Measurements from ENCODE around the gene HNRNPDL. TPM values are rescaled to one million over a fixed set of nuclear protein-coding genes. Genes with fewer than 3 reads are reported as not detected.
"Not testable (repeated sequence)": the region's sequence is repeated elsewhere in the genome, so short reads cannot be mapped to it uniquely, and the experiment has no call there.

HNRNPDL gene
- polyA plus RNA-seq, 4 donors: 527 to 683 (median 555) TPM

DNA sequence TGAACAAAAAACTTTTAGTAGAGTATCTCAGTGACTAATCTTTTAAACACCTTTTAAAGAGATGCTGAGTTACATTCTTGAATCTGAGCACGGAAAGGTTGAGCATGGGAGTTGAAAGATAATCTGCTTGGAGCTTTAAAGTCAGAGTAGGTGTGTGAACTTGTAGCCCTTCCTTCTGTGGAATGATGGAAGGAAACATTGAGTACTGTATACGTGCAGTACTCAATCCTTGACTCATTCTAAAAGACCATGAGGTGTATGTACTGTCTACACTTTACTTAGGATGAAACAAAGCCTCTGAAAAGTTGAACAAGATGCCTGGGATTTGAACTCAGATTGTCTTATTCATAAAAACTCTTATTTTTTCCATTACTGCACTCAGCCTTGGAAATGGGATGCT, 3.5 kb upstream of the HNRNPDL start:
- DNase-seq (ENCODE audit: low read depth in 4 of 4, low spot score in 3 of 4): no peak

DNA sequence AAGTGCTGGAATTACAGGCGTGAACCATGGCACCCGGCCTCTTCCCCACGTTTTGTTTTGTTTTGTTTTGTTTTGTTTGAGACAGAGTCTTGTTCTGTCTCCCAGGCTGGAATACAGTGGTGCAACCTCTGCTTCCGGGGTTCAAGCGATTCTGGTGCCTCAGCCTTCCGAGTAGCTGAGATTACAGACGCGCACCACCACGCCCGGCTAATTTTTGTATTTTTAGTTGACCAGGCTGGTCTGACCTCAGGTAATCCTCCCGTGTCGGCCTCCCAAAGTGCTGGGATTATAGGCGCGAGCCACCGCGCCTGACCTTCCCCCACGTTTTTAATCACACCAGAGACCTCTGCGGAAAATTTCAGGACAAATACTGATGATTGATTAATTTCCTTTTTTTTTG, 2.3 kb upstream of the HNRNPDL start:
- no peak for DNase-seq (ENCODE audit: low read depth in 4 of 4, low spot score in 3 of 4)

GRCh38 chr4:82431831-82432230, 1.6 kb upstream of the HNRNPDL start:
- DNase-seq (ENCODE audit: low read depth in 4 of 4, low spot score in 3 of 4): no peak

GRCh38 chr4:82430964-82431745, 893 bp upstream of the HNRNPDL start:
- DNase-seq (ENCODE audit: low read depth in 4 of 4, low spot score in 3 of 4): peak in 1 of 4 donors; percentile 14

DNA sequence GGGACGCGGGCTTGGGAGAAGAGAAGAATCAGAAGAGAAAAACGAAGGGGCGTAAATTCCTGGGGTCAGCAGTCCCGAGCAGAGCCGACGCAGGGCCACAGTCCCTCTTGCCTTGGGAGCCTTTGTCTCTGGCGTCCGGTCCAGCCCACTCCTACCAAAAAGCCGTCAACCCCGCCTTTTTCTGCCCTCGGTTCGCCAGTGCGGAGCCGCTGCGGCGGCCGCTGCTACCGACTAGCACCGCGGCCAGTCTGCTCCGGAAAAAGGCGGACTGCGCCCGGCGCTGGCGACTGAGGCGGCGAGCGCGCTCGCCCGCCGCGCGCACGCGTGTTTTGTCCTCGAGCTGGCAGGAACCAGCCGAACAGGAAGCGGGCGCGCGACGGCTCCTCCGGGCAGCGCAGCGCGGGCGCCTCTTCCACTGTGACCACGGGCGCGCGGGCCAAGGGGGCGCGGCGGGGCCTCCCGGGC, 502 bp downstream of the HNRNPDL start:
- peak in 2 of 4 donors; percentile 43 to 44 for DNase-seq (ENCODE audit: low read depth in 4 of 4, low spot score in 3 of 4)

- DNase-seq (ENCODE audit: low read depth in 4 of 4, low spot score in 3 of 4): peak; percentile 87 to 91 (median 89)
Measured at GRCh38 chr4:82428969-82429727, 1.1 kb downstream of the HNRNPDL start.

- DNase-seq (ENCODE audit: low read depth in 4 of 4, low spot score in 3 of 4): no peak
Measured at GRCh38 chr4:82428526-82428968, 1.7 kb downstream of the HNRNPDL start.

GRCh38 chr4:82425478-82425877, 4.8 kb downstream of the HNRNPDL start:
- no peak for DNase-seq (ENCODE audit: low read depth in 4 of 4, low spot score in 3 of 4)

- DNase-seq (ENCODE audit: low read depth in 4 of 4, low spot score in 3 of 4): no peak
Measured at GRCh38 chr4:82423245-82424054, 6.8 kb downstream of the HNRNPDL start.

DNA sequence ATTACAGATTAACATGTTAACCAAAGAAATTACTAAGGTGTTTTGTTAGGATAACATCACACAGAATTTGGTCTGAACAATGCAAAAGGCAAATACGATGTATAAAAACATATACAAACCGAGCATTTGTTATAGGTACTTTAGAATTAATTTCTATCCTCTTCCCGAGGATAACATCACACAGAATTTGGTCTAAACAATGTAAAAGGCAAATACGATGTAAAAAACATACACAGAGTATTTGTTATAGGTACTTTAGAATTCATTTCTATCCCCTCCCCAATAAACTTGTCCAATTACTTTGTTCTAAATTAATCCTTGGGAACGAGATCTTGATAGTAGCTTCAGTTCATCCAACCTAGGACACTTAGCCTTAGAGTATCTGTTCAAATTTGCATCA, 7.6 kb downstream of the HNRNPDL start:
- no peak for DNase-seq (ENCODE audit: low read depth in 4 of 4, low spot score in 3 of 4)

DNA sequence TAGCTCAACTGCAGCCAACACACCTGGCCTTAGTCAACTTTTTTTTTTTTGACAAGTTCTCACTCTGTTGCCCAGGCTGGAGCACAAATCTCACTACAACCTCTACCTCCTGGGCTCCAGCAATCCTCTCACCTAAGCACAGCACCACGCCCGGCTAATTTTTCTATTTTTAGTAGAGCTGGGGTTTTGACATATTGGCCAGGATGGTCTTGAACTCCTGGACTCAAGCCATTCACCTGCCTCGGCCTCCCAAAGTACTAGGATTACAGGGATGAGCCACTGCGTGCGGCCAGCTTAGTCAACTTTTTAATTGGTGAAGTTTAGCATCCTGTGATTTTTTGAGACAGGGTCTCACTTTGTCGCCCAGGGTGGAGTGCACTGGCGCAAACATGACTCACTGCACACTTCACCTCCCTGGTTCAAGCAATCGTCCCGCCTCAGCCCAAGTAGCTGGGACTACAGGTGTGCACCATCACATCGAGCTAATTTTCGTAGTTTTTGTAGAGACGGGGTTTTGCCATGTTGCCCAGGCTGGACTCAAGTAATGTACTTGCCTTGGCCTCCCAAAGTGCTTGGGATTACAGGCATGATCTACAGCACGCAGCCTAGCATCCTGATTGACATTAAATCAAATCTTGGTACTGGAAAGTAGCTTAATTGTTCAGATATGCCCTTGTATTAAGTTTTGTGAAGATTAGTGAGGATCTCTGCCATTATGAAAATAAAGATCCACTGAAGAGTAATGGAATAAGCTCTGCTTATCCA, 8.3 kb downstream of the HNRNPDL start:
- DNase-seq (ENCODE audit: low read depth in 4 of 4, low spot score in 3 of 4): no peak

GRCh38 chr4:82419451-82419850, 10.8 kb downstream of the HNRNPDL start:
- DNase-seq (ENCODE audit: low read depth in 4 of 4, low spot score in 3 of 4): no peak

DNA sequence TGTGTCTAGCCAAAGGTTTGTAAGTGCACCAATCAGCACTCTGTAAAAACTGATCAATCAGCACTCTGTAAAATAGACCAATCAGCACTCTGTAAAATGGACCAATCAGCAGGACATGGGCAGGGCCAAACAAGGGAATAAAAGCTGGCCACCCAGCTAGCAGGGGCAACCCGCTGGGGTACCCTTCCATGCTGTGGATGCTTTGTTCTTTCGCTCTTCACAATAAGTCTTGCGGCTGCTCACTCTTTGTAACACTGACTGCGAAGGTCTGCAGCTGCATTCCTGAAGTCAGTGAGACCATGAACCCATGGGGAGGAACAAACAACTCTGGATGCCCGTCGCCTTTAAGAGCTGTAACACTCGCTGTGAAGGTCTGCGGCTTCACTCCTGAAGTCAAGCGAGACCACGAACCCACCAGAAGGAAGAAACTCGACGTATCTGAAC, 14.3 kb downstream of the HNRNPDL start:
- no peak for DNase-seq (ENCODE audit: low read depth in 4 of 4, low spot score in 3 of 4)

- DNase-seq (ENCODE audit: low read depth in 4 of 4, low spot score in 3 of 4): not testable (repeated sequence)
Measured at GRCh38 chr4:82415061-82415460, 15.2 kb downstream of the HNRNPDL start.

DNA sequence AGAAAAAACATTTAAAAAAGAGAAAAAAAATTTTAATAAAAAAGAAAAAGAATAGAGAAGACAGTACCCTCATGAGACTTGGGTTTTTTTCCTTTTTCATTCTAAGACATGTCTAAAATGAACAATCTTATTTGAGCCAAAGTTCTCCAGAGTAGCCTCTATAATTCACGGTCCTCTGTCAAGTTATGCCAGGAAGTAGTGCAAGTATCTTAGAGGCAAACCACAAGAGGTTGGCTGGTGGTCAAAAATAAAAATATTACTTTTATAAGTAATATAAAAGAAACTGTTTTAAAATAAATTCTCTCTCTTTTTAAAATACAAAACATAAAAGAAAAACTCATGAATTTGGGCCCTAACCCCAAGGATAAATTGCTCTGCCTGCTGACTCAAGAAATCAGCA, 26.5 kb downstream of the HNRNPDL start:
- no peak for DNase-seq (ENCODE audit: low read depth in 4 of 4, low spot score in 3 of 4)

DNA sequence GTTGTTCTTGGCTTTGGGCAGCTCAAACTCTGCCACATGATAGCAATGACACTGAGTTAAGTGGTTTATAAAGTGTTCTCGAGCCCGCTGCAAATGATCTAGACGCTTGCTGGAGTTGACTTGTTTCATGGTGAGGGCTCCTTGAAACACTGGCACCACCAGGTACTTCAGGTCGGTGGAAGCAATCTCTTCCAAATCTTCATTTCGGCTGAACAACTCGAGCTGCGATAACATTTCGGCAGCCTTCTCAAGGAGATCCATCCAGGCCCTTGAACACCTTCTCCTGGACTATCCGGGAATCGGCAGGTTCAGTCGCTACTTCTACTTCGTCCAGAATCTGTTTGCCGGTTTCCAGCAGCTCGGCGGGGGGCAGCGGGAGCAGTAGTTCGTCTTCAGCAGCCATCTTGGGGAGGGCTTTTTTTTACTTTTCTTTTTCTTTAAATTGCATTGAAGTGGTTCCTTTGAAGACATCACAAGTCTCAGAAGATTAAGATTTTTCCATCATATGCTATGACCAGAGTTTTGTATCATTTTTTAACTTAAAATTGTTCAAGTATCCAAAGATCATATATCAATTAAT, 28.0 kb downstream of the HNRNPDL start:
- DNase-seq (ENCODE audit: low read depth in 4 of 4, low spot score in 3 of 4): no peak

DNA sequence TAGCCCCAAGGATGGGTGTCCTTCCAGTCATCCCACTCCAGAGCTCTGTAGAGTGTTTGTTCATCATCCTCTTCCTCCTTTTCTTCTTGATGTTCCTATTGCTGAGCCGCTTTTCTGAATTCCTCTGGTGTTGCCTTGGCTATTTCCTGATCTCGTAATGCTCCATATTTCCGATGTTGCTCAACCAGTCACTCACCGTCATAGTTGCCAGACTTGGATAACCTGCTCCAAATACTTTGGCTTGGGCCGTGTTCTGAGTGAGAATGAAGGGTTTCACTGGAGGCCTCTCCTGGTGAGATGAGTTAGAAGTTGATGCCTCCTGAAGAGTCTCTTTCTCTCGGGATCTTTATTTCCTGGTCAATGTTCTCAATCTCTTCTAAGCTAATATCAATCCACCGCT, 28.7 kb downstream of the HNRNPDL start:
- no peak for DNase-seq (ENCODE audit: low read depth in 4 of 4, low spot score in 3 of 4)

GRCh38 chr4:82398263-82398662, 32.0 kb downstream of the HNRNPDL start:
- DNase-seq (ENCODE audit: low read depth in 4 of 4, low spot score in 3 of 4): no peak

- no peak for DNase-seq (ENCODE audit: low read depth in 4 of 4, low spot score in 3 of 4)
Measured at GRCh38 chr4:82397527-82397926, 32.7 kb downstream of the HNRNPDL start.

DNA sequence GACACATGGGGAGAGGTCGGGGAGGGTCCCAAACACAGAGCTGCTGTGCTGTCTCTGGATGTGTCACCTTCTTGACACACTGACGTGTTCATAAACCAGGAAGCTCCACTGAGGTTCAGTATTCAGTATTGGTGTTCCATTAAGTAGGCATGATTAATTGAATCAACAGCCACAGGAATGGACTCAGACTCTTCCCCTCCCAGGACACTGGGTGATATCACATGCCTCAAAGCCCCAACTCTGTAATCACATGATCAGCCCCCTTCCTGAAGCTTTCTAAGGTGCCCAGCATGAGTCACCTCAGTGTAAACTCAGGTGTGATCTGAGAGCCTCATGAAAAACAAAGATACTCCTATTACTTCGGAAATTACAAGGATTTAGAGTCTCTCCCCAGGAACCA, 35.4 kb downstream of the HNRNPDL start:
- no peak for DNase-seq (ENCODE audit: low read depth in 4 of 4, low spot score in 3 of 4)

Data from left renal pelvis (tissue), 4 donors.